Vagina (tissue), 2 donors: ENCODE results near the gene CNTN5. TPM values are rescaled to one million over a fixed set of nuclear protein-coding genes. Genes with fewer than 3 reads are reported as not detected.

ENCODE experiments used
- DNase-seq, 2 donors: peaks; one replicate each; pipeline ENCODE4 v3.0.0-alpha.2; 2017; ENCODE audit errors: extremely low spot score in 2 of 2
- H3K27ac ChIP-seq: fragments of 200-600 bp; sonication (generic); one replicate; pipeline ENCODE4 v1.5.1; 2019
- H3K27me3 ChIP-seq: fragments of 200-600 bp; sonication (generic); one replicate; pipeline ENCODE4 v1.5.1; 2019
- H3K36me3 ChIP-seq, 2 donors: fragments of 200-600 bp; sonication (generic); one replicate each; pipeline ENCODE4 v1.5.1; 2017 to 2019
- H3K4me1 ChIP-seq: fragments of 200-600 bp; sonication (generic); one replicate; pipeline ENCODE4 v1.5.1; 2019
- H3K4me3 ChIP-seq, 2 donors: fragments of 200-600 bp; sonication (generic); 1 replicate in 1 of 2; 2 replicates in 1 of 2; pipeline ENCODE4 v1.5.1; 2016 to 2019
- H3K9me3 ChIP-seq: fragments of 200-600 bp; sonication (generic); one replicate; pipeline ENCODE4 v1.5.1; 2019
- CTCF ChIP-seq, 3 experiments: fragments of 450-650 bp in 2 of 3; fragments of 200-600 bp in 1 of 3; sonication (generic) in 1 of 3; IDR thresholded peaks; one replicate each; pipeline ENCODE4 v1.5.1; 2017 to 2019; ENCODE audit warnings: antibody characterized with exemption in 3 of 3, mild to moderate bottlenecking in 2 of 3, moderate library complexity in 2 of 3
- POLR2A ChIP-seq, 2 donors: fragments of 450-650 bp; IDR thresholded peaks; one replicate each; pipeline ENCODE4 v1.6.1; 2017; ENCODE audit warnings: antibody characterized with exemption in 2 of 2, mild to moderate bottlenecking in 2 of 2, moderate library complexity in 2 of 2
- POLR2AphosphoS5 ChIP-seq, 2 donors: sonication (generic); formaldehyde crosslinking; IDR thresholded peaks; one replicate each; pipeline ENCODE4 v1.9.0; 2017; ENCODE audit warnings: antibody characterized with exemption in 2 of 2, mild to moderate bottlenecking in 2 of 2, low read depth in 1 of 2; ENCODE audit not compliant: insufficient read depth in 1 of 2
- intact Hi-C: fragments of 100-400 bp; cut with DNase I; formaldehyde crosslinking; loops from one replicate; pipeline ENCODE4 v1.15.1; 2023
- total RNA-seq: library from RNA; depleted of rRNA; stranded (reverse); fragments of >200 nt; gene quantifications from one replicate; pipeline ENCODE4 v1.2.3, GENCODE V29; 2016

The CNTN5 gene
- total RNA-seq, 1 donor from 2014 or later, result 0.25 TPM

DNA sequence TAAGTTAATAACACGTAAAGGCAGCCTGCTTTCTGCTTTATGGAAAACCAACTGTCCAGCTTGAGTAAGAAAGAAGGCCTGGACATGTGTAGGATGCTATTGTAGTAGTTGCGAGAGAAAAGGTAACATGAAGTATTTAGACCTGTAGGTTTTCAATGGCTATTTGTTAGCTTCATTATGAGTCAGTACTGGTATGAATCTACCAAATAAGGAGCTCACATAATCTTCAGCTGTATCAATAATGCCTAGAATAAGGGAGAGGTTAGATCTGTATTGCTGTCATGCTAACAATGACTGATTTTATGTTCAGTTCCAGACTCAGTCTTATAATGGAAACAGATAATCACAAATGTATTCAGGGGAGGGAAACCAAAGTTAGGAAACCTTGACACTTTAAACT lies 550.3 kb downstream of the CNTN5 start:
- H3K27me3 ChIP-seq, result no peaks in the 10 kb centered on the region
- H3K36me3 ChIP-seq, result no peaks in the 10 kb centered on the region
- H3K4me3 ChIP-seq, result no peak overlapping the region
- intact Hi-C loops, result no loop called here
- no peak for DNase-seq
- H3K27ac ChIP-seq, result no peak overlapping the region
- no peak for TF ChIP-seq POLR2A (IDR thresholded peaks at IDR 0.05)
- TF ChIP-seq CTCF (IDR thresholded peaks at IDR 0.05), result no peak
- H3K9me3 ChIP-seq, result no peaks in the 10 kb centered on the region
- H3K4me1 ChIP-seq, result no peaks in the 10 kb centered on the region

DNA sequence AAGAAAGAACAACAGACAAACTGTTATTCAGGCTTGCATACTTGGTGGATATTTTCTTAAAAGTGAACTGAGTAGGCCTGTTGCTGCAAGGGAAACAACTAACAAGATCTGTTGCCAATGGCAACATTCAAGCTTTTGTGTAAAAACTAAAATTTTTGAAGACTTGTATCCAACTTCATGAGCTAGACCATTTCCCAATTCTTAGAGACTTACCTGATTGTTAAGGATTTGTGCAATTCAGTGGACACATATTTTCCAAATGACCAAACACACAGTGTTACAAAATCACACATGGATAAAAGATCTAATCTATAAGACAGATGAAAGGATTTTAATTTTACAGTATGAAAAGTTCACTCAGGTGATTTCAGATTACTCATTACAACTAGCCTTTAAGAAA lies 564.1 kb downstream of the CNTN5 start:
- no peak overlapping the region for H3K4me3 ChIP-seq
- no peaks in the 10 kb centered on the region for H3K4me1 ChIP-seq
- H3K27ac ChIP-seq, result no peak overlapping the region
- no peaks in the 10 kb centered on the region for H3K9me3 ChIP-seq
- DNase-seq, result no peak
- TF ChIP-seq POLR2AphosphoS5 (IDR thresholded peaks at IDR 0.05; ENCODE audit: insufficient read depth in 1 of 2, low read depth in 1 of 2) (no peak), CTCF (IDR thresholded peaks at IDR 0.05) (no peak), POLR2A (IDR thresholded peaks at IDR 0.05) (no peak)
- H3K36me3 ChIP-seq, result no peaks in the 10 kb centered on the region
- no peaks in the 10 kb centered on the region for H3K27me3 ChIP-seq
- intact Hi-C loops, result no loop called here

- DNase-seq, result no peak
- Histone ChIP-seq H3K27me3 (no peaks in the 10 kb centered on the region), H3K9me3 (no peaks in the 10 kb centered on the region), H3K4me1 (no peaks in the 10 kb centered on the region), H3K36me3 (no peaks in the 10 kb centered on the region), H3K4me3 (no peak overlapping the region), H3K27ac (no peak overlapping the region)
- intact Hi-C loops, result no loop called here
- TF ChIP-seq POLR2AphosphoS5 (IDR thresholded peaks at IDR 0.05; ENCODE audit: insufficient read depth in 1 of 2, low read depth in 1 of 2), result no peak
- TF ChIP-seq CTCF (IDR thresholded peaks at IDR 0.05), result no peak
- no peak for TF ChIP-seq POLR2A (IDR thresholded peaks at IDR 0.05)
These were observed 564.9 kb downstream of the CNTN5 start for GRCh38 chr11:99585606-99586005.

DNA sequence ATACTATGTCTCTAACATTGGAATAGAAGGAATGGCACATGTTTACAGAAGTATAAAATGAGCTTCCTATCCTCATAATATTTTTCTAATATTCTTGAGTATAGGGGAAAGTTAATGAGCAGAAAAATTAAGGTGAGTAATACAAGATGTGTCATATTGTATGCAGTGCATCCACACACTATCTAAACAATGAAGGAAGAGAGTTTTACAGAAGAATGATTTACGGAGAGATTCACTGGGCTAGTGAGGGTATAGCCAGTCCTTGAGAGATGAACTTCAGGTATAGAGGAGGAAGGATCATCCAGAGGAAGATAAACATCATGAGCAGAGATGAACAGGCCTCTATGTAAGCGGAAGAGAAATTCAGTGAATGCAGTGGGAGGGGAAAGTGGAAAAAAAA lies 569.0 kb downstream of the CNTN5 start:
- Histone ChIP-seq H3K36me3 (no peaks in the 10 kb centered on the region), H3K27me3 (no peaks in the 10 kb centered on the region), H3K27ac (no peak overlapping the region), H3K4me1 (no peaks in the 10 kb centered on the region), H3K9me3 (no peaks in the 10 kb centered on the region), H3K4me3 (no peak overlapping the region)
- intact Hi-C loops, result no loop called here
- TF ChIP-seq CTCF (IDR thresholded peaks at IDR 0.05), result no peak
- no peak for TF ChIP-seq POLR2A (IDR thresholded peaks at IDR 0.05)
- TF ChIP-seq POLR2AphosphoS5 (IDR thresholded peaks at IDR 0.05; ENCODE audit: insufficient read depth in 1 of 2, low read depth in 1 of 2), result no peak
- DNase-seq, result no peak

DNA sequence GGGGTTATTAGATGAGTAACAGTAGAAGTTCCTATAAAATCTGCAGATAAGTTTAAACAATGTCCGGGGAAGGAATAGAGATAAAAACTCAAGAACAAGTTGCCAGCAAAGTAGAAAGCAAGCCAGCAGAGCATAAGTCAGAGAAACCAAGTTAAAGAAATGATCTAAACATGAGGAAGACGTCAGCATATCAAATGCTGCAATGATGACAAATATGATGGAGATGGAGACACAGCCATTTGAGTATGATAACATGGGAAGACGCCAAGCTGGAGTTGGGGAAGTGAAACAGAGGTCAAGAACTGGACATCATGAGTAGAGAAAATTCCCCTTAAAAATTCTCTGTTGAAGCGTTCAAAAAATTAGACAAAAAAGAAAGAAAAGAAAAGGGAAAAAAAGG lies 571.5 kb downstream of the CNTN5 start:
- Histone ChIP-seq H3K4me3 (no peak overlapping the region), H3K4me1 (no peaks in the 10 kb centered on the region), H3K27ac (no peak overlapping the region), H3K36me3 (no peaks in the 10 kb centered on the region), H3K9me3 (no peaks in the 10 kb centered on the region), H3K27me3 (no peaks in the 10 kb centered on the region)
- TF ChIP-seq POLR2A (IDR thresholded peaks at IDR 0.05), result no peak
- no peak for TF ChIP-seq CTCF (IDR thresholded peaks at IDR 0.05)
- no peak for TF ChIP-seq POLR2AphosphoS5 (IDR thresholded peaks at IDR 0.05; ENCODE audit: insufficient read depth in 1 of 2, low read depth in 1 of 2)
- intact Hi-C loops, result no loop called here
- no peak for DNase-seq
